Measurements from ENCODE around the gene TCERG1.

Gene TCERG1

DNA sequence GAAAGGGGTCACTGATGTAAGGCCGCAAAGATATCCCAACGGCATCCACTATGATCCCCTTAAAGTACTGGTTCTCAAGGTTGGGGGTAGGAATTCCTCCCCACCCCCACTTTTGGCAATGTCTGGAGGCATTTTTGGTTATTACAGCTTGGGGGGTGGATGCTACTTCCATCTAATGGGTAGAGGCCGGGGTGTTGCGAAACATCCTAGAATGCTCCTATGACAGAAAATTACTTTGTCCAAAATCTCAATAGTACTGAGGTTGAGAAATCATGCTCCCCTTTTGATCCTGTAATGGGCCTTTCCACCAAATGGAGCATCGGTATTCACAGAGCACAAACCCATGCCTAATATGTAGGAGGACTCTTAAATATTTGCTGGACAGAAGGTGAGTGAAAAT is 20.8 kb upstream of the TCERG1 start:
- no peaks in the 10 kb centered on the region for H3K27me3 ChIP-seq
- H3K4me1 ChIP-seq, result no peaks in the 10 kb centered on the region
- no peak overlapping the region for H3K4me3 ChIP-seq
- no peaks in the 10 kb centered on the region for H4K20me1 ChIP-seq
- peak; percentile 63 for TF ChIP-seq Cebpa-rat (IDR thresholded peaks at IDR 0.05)
- no peak overlapping the region for H3K9ac ChIP-seq
- H3K9me3 ChIP-seq, result no peaks in the 10 kb centered on the region
- H3K4me2 ChIP-seq, result no peak overlapping the region
- H3K27ac ChIP-seq, result no peak overlapping the region
- no peaks in the 10 kb centered on the region for H3K36me3 ChIP-seq

DNA sequence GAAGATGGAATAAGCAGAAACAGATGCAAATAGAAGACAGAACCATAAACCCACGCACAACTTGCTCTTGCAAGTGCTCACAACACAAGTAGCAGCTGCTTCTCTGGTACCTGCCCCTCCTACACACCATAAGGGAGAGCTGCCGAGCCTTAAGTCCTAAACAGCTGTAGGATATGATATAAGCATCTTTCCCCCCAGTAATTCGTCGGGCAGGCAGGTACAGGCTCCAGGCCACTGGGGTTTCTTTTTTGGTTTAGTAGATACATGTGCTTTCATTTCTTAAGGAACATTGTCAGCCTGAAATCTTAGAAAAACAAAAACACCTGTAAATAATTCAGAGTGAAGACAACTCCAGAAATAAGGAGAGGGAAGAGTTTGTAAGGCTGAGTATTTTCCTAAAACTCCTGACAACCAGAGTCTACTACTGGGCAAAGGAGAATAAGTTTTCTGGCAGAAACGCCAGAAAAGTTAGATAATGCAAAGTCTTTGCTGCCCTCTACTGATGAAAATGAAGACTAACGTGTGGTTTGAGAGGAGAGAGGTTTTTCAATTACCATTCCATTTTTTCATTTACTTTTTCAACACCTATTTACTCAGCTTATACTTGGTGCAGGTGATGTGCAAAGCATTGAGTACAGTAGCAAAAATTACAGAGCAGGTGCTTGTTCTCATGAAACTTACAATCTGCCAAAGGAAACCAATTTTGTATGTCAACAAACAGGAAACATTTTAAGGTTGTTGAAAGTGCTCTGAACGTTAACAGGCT is 20.1 kb upstream of the TCERG1 start:
- Histone ChIP-seq H3K4me1 (no peaks in the 10 kb centered on the region), H3K9me3 (no peaks in the 10 kb centered on the region), H3K9ac (no peak overlapping the region), H3K4me2 (no peak overlapping the region), H3K36me3 (no peaks in the 10 kb centered on the region), H3K4me3 (no peak overlapping the region), H3K27me3 (no peaks in the 10 kb centered on the region), H3K27ac (no peak overlapping the region), H4K20me1 (no peaks in the 10 kb centered on the region)
- TF ChIP-seq Cebpa-rat (IDR thresholded peaks at IDR 0.05), result no peak

DNA sequence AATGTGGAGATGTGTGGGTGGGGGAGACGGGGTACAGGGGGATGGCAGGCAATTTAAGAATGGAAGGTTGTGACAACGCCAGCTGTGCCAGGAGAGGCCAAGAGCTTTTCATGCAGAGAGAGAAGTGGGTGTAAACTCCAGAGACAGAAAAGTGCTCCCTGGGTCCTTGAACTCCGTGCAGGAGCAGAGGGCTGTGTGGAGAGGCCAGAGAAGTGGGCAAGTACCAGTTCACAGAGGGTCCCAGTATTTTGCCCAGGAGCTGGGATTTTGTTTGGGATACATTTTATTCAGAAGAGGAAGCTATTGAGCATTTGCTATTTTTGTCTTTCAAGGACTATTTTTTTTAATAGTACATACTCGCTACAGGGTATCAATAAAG is 19.5 kb upstream of the TCERG1 start:
- Histone ChIP-seq H3K9ac (0 out of 2 replicates have a peak overlapping the region, but pooled peaks have one; percentile 5), H3K4me3 (no peak overlapping the region), H3K4me1 (no peaks in the 10 kb centered on the region), H3K27me3 (no peaks in the 10 kb centered on the region), H3K9me3 (no peaks in the 10 kb centered on the region), H3K4me2 (no peak overlapping the region), H3K27ac (no peak overlapping the region), H4K20me1 (no peaks in the 10 kb centered on the region), H3K36me3 (no peaks in the 10 kb centered on the region)
- TF ChIP-seq Cebpa-rat (IDR thresholded peaks at IDR 0.05), result no peak

DNA sequence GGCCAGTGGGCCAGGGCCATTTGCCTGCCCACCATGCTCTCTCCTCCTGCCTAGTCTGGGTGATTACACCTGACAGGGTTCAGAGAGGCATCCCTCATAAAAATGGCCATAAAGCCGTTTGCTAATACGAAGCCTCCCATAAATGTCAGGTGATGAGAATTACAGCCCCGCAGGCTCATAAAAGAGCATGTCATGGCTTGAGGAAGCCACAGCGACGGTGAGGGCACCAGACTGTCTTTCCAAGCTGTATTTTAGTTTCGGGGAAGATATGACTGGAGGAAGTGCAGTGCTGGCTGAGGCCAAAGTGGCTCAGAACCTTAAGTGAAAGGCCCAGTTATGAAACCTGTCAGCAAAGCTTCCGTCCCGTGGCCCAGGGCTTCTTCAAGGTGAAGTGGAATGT is 18.5 kb upstream of the TCERG1 start:
- Histone ChIP-seq H3K4me2 (no peak overlapping the region), H3K9me3 (no peaks in the 10 kb centered on the region), H4K20me1 (no peaks in the 10 kb centered on the region), H3K4me3 (no peak overlapping the region), H3K36me3 (no peaks in the 10 kb centered on the region), H3K27ac (no peak overlapping the region), H3K9ac (0 out of 2 replicates have a peak overlapping the region, but pooled peaks have one; percentile 5), H3K4me1 (no peaks in the 10 kb centered on the region), H3K27me3 (no peaks in the 10 kb centered on the region)
- no peak for TF ChIP-seq Cebpa-rat (IDR thresholded peaks at IDR 0.05)

DNA sequence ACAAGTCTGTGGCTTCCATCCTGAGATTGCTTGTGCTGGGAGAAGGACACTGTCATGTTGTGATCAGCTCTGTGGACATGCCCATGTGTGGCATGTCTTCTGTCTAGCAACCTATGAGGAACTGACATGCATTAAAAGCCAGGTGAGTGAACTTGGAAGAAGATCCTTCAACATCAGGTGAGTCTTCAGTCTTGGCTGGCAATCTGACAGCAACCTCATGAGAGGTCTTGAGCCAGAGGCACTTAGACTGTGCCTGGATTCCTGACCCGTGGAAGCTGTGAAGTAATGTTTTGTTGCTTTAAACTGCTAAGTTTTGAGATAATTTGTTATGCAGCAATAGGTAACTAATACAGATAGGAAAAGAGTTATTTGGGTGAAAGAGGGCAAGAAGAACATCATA is 6.8 kb upstream of the TCERG1 start:
- Histone ChIP-seq H3K36me3 (no peaks in the 10 kb centered on the region), H3K4me2 (no peak overlapping the region), H3K4me3 (no peak overlapping the region), H3K9ac (no peak overlapping the region), H3K27ac (no peak overlapping the region), H3K27me3 (no peaks in the 10 kb centered on the region), H3K4me1 (no peaks in the 10 kb centered on the region), H4K20me1 (no peaks in the 10 kb centered on the region), H3K9me3 (no peaks in the 10 kb centered on the region)
- TF ChIP-seq Cebpa-rat (IDR thresholded peaks at IDR 0.05), result no peak

DNA sequence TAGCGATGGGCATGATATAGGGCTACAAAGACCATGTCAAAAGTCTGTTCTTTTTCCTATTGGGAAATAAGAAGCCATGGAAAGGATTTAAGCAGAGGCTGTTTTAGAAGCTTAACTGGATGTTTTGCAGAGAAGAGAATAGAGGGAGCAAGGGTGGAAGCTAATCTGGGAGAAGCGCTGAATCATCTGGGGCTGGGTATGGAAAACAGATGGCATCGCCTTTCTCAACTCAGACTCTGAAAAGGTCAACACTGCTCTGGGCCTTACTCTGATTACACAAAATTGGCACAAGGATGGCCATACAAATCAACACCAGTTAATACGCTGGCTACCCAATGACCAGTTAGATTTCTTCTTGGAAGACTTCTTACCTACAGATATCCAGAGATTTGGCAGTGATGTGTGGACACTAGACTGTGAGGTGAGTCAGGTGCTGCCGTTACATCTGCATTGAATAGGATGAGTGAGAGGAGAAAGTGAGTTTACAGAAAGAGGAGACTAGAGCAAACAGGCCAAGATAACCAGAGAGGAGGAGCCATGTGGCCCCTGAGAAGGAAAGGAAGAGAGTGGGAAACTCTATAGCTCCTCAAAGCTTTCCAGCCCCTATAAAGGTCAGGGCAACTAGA is 6.2 kb upstream of the TCERG1 start:
- no peak overlapping the region for H3K27ac ChIP-seq
- TF ChIP-seq Cebpa-rat (IDR thresholded peaks at IDR 0.05), result no peak
- H3K4me1 ChIP-seq, result no peaks in the 10 kb centered on the region
- no peak overlapping the region for H3K4me2 ChIP-seq
- H3K9ac ChIP-seq, result no peak overlapping the region
- no peak overlapping the region for H3K4me3 ChIP-seq
- H3K27me3 ChIP-seq, result no peaks in the 10 kb centered on the region
- no peaks in the 10 kb centered on the region for H3K9me3 ChIP-seq
- no peaks in the 10 kb centered on the region for H4K20me1 ChIP-seq
- no peaks in the 10 kb centered on the region for H3K36me3 ChIP-seq

DNA sequence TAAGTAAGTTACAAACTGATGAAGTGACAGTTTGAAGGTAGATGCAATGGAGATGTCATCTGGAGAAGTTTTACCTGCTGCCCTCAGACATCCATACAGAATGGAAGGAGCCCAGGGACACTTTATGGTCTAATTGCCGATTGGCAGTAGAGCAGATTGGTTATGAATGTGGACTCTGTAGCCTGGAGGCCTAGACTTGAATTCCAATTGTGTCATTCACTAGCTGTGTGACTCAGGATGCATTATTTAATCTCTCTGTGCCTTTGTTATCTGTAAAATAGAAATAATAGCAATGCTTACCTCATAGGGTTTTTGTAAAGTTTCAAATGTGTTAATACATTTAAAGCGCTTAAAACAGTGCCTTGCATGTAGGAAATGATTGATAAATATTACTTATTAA is 5.2 kb upstream of the TCERG1 start:
- Histone ChIP-seq H3K36me3 (no peaks in the 10 kb centered on the region), H3K9me3 (no peaks in the 10 kb centered on the region), H3K27me3 (no peaks in the 10 kb centered on the region), H3K27ac (no peak overlapping the region), H3K4me2 (no peak overlapping the region), H3K9ac (no peak overlapping the region), H4K20me1 (no peaks in the 10 kb centered on the region), H3K4me1 (no peaks in the 10 kb centered on the region), H3K4me3 (no peak overlapping the region)
- TF ChIP-seq Cebpa-rat (IDR thresholded peaks at IDR 0.05), result no peak

DNA sequence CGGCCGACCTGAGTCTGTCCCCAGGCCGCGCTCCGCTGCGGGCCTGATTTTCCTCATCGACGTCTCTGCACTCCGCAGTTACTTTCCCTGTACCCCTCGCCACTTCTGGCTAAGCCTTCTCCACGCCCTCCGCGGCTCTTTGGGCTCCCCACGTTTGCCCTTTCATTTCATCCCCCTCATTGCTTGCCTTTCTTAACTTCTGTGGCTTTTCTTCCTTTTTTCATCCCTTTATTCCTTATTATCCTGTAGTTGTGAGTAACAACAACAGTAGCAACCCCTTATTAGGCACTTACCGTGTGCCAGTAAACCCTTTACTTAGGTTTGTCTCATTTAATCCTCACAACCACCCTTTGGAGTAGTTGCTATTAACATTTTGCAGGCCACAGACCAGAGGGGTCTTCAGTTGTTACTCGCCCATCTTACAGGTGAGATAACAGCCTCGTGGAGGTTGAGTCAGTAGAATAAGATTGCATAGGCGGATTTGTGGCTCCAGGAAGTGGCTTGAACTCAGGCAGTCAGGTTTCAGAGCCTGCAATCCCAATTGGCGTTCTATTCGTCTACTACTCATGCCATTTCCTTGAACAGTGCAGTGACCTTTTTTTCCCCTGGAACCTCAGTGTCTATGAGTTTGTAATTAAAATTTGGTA is 724 bp downstream of the TCERG1 start:
- H3K27me3 ChIP-seq, result no peaks in the 10 kb centered on the region
- peaks cover 51% of the 10 kb centered on the region for H4K20me1 ChIP-seq
- no peaks in the 10 kb centered on the region; the same call in 1 of the 2 replicates for H3K36me3 ChIP-seq
- H3K4me3 ChIP-seq, result peak overlapping the region; percentile 99
- H3K4me2 ChIP-seq, result peak overlapping the region; percentile 83
- H3K9ac ChIP-seq, result peak overlapping the region; percentile 100
- peaks cover 27% of the 10 kb centered on the region for H3K4me1 ChIP-seq
- H3K9me3 ChIP-seq, result no peaks in the 10 kb centered on the region
- TF ChIP-seq Cebpa-rat (IDR thresholded peaks at IDR 0.05), result no peak
- H3K27ac ChIP-seq, result peak overlapping the region; percentile 100

DNA sequence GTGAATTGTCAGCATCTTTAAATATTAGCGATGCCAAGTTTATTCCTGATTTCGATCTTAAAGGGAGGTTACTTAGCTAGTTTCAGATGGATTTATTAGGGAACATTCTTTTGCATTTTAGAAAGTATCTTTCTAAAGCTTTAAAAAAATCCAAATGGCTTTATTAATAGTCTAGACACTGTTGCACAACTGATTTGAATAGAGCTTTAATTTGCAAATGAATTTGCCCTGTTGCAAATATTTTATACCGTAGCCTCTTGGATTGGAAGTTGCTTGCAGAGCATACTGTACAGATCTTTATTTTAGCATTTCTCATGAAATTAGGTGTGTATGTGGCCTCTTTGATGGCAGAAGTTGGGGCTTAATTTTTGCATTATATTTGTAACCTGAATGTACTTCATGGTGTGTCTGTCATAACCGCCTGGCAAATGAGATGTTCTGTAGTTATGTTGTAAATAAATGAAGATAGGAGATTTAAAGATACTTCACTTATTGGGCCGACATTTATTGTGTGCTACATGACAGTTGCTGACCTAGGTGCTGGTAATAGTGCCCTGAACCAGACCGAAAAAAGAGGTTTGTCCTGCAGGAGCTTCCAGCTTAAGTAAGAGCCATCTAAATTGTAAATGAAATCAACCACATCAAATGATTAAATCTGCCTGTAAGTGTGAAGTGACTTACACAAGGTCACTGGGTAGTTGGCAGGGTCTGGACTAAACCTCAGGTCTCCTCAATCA is 1.8 kb downstream of the TCERG1 start:
- Histone ChIP-seq H3K9ac (peak overlapping the region; percentile 100), H3K36me3 (peaks cover 6% of the 10 kb centered on the region), H3K4me1 (peaks cover 27% of the 10 kb centered on the region), H3K4me2 (peak overlapping the region; percentile 83), H3K27ac (no peak overlapping the region), H3K27me3 (no peaks in the 10 kb centered on the region), H3K4me3 (peak overlapping the region; percentile 99), H4K20me1 (peaks cover 61% of the 10 kb centered on the region), H3K9me3 (no peaks in the 10 kb centered on the region)
- no peak for TF ChIP-seq Cebpa-rat (IDR thresholded peaks at IDR 0.05)
